Measurements from ENCODE around the gene BRD7.

DNA sequence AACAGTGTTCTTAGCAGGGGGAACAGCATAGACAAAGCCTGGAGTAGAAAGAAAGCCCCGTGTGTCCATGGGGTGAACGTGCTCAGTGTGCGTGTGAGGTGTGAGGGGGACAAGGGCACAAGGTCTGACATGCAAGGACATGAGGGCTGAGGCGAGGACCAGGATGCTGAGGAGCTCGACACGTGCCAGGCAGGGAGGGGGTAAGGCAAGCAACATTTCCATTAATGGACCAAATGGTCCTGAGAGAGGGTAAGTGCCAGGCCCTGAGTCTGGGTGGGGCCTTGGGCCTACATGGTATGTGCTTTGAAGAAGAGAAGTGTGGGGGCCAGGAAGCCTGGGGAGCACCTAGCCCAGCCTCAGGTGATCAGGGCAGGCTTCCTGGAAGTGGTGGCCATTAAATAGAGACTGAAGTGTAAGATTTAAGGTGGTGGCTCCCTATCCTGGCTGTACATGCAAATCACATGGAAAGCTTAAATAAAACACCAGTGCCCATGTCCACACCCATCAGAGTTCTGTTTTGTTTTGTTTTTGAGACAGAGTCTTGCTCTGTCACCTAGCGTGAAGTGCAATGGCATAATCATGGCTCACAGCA lies 73.2 kb downstream of the BRD7 start:
- TF ChIP-seq GABPA (IDR thresholded peaks at IDR 0.05; ENCODE audit: low read depth) (no peak), REST (IDR thresholded peaks at IDR 0.05; ENCODE audit: insufficient replicate concordance, low read depth) (no peak), POLR2AphosphoS5 (IDR thresholded peaks at IDR 0.05; ENCODE audit: low read depth) (no peak), SPI1 (IDR thresholded peaks at IDR 0.05; ENCODE audit: borderline replicate concordance, low read depth) (no peak)
- TF ChIP-seq, protein P1, sequence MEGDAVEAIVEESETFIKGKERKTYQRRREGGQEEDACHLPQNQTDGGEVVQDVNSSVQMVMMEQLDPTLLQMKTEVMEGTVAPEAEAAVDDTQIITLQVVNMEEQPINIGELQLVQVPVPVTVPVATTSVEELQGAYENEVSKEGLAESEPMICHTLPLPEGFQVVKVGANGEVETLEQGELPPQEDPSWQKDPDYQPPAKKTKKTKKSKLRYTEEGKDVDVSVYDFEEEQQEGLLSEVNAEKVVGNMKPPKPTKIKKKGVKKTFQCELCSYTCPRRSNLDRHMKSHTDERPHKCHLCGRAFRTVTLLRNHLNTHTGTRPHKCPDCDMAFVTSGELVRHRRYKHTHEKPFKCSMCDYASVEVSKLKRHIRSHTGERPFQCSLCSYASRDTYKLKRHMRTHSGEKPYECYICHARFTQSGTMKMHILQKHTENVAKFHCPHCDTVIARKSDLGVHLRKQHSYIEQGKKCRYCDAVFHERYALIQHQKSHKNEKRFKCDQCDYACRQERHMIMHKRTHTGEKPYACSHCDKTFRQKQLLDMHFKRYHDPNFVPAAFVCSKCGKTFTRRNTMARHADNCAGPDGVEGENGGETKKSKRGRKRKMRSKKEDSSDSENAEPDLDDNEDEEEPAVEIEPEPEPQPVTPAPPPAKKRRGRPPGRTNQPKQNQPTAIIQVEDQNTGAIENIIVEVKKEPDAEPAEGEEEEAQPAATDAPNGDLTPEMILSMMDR (IDR thresholded peaks at IDR 0.05; ENCODE audit: insufficient read depth, low read length): no peak

All from HL-60 (cell line).